ENCODE results near the gene ARHGAP23. TPM values are rescaled to one million over a fixed set of nuclear protein-coding genes. Genes with fewer than 3 reads are reported as not detected.

ARHGAP23 gene
- total RNA-seq, 2 experiments from 2014 or later, result 0.40 to 0.47 TPM

DNA sequence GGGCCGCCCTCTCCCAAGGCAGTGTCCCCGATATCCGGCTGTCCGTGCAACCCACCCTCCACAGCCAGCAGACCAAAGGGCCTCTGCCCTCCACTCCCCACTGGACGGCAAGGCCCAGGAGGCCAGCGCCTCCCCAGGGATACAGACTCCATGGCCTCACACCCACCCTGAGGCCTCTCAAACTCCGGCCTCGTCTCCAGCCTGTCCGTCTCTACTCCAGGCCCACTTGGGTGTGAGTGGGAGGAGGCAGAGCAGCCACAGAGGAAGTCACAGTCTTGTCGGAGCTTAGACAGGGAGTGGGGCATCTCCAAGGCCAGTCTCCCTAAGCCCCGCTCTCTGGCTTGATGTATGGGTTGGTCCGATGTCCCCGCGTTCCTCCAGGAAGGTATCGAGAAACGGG lies 104.2 kb downstream of the ARHGAP23 start:
- H3K27ac Mint-ChIP-seq, result no peak overlapping the region
- peaks cover 8% of the 10 kb centered on the region for H3K4me1 Mint-ChIP-seq (ENCODE audit: low read depth)
- peaks cover 25% of the 10 kb centered on the region for H3K27me3 Mint-ChIP-seq
- ATAC-seq, result no peak
- CTCF ChIA-PET, result no interaction called here
- POLR2A ChIA-PET, result no interaction called here
- DNase-seq, result no peak
- intact Hi-C loops (cut with micrococcal nuclease), result no loop called here
- H3K4me3 Mint-ChIP-seq, result no peak overlapping the region
- H3K36me3 Mint-ChIP-seq (ENCODE audit: low read depth), result no peaks in the 10 kb centered on the region
- no peak for TF ChIP-seq CTCF (IDR thresholded peaks at IDR 0.05)
- no peaks in the 10 kb centered on the region for H3K9me3 Mint-ChIP-seq

DNA sequence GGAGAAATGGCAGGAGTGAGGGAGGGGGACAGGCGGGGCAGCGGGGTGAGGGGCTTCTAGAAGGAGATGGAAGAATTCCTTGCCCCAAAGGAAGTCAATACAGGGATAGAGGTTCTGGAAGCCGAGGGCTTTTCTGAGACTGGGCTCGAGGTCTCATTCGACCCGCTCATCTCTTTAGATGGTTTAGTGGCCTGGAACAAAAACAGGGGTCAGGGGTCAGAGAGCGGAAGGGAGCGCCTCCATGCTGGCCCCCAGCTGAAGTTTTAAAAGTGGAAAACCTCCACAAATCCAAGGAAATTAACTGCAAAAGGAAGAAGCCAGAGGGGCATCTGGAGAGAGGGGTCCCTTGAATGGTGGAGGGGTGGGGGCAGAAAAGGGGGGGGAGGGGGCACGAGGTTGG lies 105.0 kb downstream of the ARHGAP23 start:
- intact Hi-C loops (cut with micrococcal nuclease), result no loop called here
- ChIA-PET POLR2A (no interaction called here), CTCF (interaction anchor here (1.8 kb wide), 1 partner anchor 130 kb away, joined by 5 read pairs; no protein-coding TSS in a partner anchor)
- no peaks in the 10 kb centered on the region for H3K36me3 Mint-ChIP-seq (ENCODE audit: low read depth)
- TF ChIP-seq CTCF (IDR thresholded peaks at IDR 0.05), result no peak
- H3K4me1 Mint-ChIP-seq (ENCODE audit: low read depth), result peaks cover 4% of the 10 kb centered on the region
- ATAC-seq (no peak), DNase-seq (no peak)
- H3K27ac Mint-ChIP-seq, result no peak overlapping the region
- no peaks in the 10 kb centered on the region for H3K9me3 Mint-ChIP-seq
- peaks cover 23% of the 10 kb centered on the region for H3K27me3 Mint-ChIP-seq
- H3K4me3 Mint-ChIP-seq, result no peak overlapping the region

- Mint-ChIP-seq H3K4me1 (ENCODE audit: low read depth) (no peaks in the 10 kb centered on the region), H3K27ac (no peak overlapping the region), H3K36me3 (ENCODE audit: low read depth) (no peaks in the 10 kb centered on the region), H3K27me3 (peaks cover 19% of the 10 kb centered on the region), H3K4me3 (no peak overlapping the region), H3K9me3 (no peaks in the 10 kb centered on the region)
- ChIA-PET CTCF (interaction anchor here (1.8 to 5.1 kb wide), 3 partner anchors 20 to 129 kb away, joined by 5 to 20 read pairs (median 6); no protein-coding TSS in a partner anchor), POLR2A (no interaction called here)
- no peak for ATAC-seq
- no peak for DNase-seq
- intact Hi-C loops (cut with micrococcal nuclease), result no loop called here
- TF ChIP-seq CTCF (IDR thresholded peaks at IDR 0.05), result no peak
Measured at GRCh38 chr17:38533866-38534497, 105.7 kb downstream of the ARHGAP23 start.

GRCh38 chr17:38534498-38534885 lies 106.2 kb downstream of the ARHGAP23 start:
- Mint-ChIP-seq H3K4me1 (ENCODE audit: low read depth) (no peaks in the 10 kb centered on the region), H3K4me3 (no peak overlapping the region), H3K27ac (no peak overlapping the region), H3K36me3 (ENCODE audit: low read depth) (no peaks in the 10 kb centered on the region), H3K27me3 (peaks cover 19% of the 10 kb centered on the region), H3K9me3 (no peaks in the 10 kb centered on the region)
- no peak for TF ChIP-seq CTCF (IDR thresholded peaks at IDR 0.05)
- intact Hi-C loops (cut with micrococcal nuclease), result no loop called here
- ATAC-seq (no peak), DNase-seq (no peak)
- ChIA-PET POLR2A (no interaction called here), CTCF (interaction anchor here (1.4 to 5.1 kb wide), 4 partner anchors 11 to 129 kb away, joined by 4 to 20 read pairs (median 6); no protein-coding TSS in a partner anchor)

DNA sequence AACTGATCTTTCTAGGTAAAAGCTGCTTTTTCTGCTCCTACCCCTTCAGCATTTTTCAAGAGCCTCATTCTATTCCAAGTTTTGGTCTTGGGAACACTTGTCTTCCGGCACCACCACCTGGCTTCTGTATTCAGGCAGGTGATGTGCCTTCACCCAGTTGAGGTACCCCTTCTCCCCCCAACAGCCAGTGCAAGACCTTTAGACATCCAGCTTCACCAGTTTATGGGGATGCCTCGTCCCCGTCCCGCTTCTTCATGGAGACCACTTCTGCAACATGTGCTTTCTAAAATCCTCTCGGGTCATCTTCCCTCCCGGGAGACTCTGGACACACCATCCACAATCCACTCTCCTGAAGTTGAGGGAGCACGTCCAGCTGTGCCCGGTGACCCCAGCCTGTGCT lies 107.6 kb downstream of the ARHGAP23 start:
- H3K36me3 Mint-ChIP-seq (ENCODE audit: low read depth), result no peaks in the 10 kb centered on the region
- POLR2A ChIA-PET, result no interaction called here
- peaks cover 10% of the 10 kb centered on the region for H3K27me3 Mint-ChIP-seq
- H3K4me1 Mint-ChIP-seq (ENCODE audit: low read depth), result no peaks in the 10 kb centered on the region
- H3K9me3 Mint-ChIP-seq, result no peaks in the 10 kb centered on the region
- H3K27ac Mint-ChIP-seq, result no peak overlapping the region
- no peak for TF ChIP-seq CTCF (IDR thresholded peaks at IDR 0.05)
- no peak overlapping the region for H3K4me3 Mint-ChIP-seq
- intact Hi-C loops (cut with micrococcal nuclease), result no loop called here
- ATAC-seq (no peak), DNase-seq (no peak)
- CTCF ChIA-PET, result interaction anchor here (1.0 to 5.1 kb wide), 6 partner anchors 13 to 128 kb away, joined by 3 to 20 read pairs (median 5); no protein-coding TSS in a partner anchor
